Stimulated activated naive CD4-positive, alpha-beta T cell (primary cell): Measurements from ENCODE around the gene NMRK2.
"Not testable (repeated sequence)": the region's sequence is repeated elsewhere in the genome, so short reads cannot be mapped to it uniquely, and the experiment has no call there.

Experiments
- DNase-seq, 6 experiments: peaks; one replicate each; lab custom pipeline; 2025; lab: John Stamatoyannopoulos, UW

The NMRK2 gene

DNA sequence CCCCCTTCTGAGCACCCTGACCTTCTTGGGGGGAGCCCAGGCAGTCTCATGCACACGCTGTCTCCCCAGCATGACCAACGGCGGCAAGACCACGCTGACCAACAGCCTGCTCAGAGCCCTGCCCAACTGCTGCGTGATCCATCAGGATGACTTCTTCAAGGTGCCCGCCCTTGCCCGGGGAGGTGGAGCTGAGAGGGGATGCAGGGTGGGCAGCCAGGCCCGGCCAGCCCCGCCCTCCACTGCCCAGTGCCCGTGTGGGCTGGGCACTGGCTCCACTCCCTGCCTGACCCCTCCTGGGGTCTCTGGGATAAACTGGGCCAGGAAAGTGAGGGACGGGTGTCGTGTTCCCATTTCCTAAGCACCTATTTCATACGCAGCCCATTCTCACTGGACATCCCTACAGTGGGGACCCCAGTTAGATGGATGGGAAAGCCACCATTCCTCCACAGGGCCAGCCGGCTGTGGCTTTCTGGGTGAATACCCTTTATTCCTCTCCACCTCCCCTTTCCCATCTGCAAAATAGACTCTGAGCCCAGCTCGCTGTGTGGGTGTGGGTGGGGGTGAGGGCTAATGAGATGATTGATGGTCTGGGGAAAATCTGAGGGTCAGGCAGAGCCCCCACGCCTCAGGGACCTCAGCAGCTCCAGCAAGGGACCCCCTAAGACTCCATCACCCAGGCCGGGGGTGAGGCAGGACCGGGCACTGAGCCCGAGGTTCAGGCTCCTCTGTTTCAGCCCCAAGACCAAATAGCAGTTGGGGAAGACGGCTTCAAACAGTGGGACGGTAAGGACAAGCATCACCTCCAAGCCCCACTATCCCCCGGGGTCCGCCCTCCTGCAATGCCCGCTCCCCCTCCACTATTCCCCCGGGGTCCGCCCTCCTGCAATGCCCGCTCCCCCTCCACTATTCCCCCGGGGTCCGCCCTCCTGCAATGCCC is 3.9 kb downstream of the NMRK2 start:
- DNase-seq = no peak

DNA sequence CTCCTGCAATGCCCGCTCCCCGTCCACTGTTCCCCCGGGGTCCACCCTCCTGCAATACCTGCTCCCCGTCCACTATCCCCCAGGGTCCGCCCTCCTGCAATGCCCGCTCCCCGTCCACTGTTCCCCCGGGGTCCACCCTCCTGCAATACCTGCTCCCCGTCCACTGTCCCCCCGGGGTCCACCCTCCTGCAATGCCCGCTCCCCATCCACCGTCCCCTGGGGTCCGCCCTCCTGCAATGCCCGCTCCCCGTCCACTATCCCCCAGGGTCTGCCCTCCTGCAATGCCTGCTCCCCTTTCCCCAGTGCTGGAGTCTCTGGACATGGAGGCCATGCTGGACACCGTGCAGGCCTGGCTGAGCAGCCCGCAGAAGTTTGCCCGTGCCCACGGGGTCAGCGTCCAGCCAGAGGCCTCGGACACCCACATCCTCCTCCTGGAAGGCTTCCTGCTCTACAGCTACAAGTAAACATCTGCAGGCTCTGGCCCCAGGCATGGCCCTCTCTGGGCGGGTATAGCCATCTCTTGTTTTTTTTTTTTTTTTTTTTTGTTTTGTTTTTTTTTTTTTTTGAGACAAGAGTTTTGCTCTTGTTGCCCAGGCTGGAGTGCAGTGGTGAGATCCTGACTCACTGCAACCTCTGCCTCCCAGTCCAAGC is 5.6 kb downstream of the NMRK2 start:
- DNase-seq = not testable (repeated sequence)

DNA sequence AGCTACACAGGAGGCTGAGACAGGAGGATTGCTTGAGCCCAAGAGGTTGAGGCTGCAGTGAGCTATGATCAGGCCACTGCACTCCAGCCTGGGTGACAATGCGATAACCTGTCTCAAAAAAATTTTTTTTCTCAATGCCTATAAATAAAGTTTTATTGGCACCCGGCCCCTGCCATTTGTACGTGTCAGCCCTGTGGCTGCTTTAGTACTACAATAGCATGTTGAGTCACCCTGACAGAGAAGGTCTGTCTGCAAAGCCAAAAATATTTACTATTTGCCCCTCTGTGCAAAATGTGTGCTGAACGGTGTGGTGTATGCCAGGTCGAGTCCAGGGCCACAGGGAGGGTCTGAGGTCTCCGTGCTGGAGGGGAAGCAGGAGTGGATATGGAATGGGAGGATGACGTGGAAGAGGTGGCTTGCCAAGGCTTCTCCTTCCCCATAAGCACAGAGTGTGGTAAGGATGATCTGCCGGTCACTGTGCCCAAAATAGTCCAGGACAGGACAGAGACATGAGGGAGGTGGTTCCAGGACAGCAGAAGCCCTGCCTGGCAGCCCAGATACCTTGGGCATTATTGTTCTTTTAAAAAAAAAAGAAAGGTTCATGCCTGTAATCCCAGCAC is 10.0 kb downstream of the NMRK2 start:
- DNase-seq = no peak

DNA sequence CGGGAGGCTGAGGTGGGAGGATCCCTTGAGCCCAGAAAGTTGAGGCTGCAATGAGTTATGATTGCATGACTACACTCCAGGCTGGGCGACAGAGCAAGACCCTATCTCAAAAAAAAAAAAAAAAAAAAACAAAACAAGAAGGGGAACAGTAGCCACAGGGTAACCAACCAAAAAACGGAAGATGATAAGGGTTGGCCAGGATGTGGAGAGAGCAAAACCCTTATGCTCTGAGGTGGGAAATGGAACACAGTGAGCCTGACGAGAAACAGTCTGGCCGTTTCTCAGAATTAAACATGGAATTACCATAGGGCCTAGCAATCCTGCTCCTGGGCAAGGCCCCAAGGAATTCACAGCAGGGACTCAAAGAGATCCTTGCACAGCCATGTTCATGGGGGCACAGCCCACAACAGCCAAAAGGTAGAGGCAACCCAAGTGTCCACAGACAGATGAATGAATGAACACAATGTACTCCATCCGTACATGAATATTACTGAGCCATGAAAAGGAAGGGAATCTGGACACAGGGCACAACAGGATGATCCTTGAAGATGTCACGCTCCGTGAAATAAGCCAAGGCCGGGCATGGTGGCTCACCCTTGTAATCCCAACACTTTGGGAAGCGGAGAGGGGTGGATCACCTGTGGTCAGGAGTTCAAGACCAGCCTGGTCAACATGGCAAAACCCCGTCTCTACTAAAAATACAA is 11.3 kb downstream of the NMRK2 start:
- DNase-seq = no peak

DNA sequence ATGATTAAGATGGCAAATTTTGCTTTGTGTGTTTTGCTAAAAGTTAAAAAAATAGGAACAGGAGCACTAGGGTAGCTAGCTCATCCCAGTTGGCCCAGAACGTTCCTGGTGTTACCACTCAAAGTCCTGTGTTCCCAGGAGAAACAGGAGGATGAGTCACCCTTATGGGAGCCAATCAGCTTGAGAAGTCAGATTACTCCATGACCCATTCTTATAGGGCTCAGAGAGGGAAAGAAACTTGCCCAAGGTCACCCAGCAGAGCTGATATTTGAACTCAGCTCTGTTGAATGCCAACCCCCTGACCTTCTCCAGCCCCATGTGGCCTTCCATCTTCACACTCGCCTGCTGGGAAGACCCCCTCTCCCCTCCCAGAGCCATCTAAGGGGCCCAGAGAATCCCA is 13.0 kb downstream of the NMRK2 start:
- no peak for DNase-seq

DNA sequence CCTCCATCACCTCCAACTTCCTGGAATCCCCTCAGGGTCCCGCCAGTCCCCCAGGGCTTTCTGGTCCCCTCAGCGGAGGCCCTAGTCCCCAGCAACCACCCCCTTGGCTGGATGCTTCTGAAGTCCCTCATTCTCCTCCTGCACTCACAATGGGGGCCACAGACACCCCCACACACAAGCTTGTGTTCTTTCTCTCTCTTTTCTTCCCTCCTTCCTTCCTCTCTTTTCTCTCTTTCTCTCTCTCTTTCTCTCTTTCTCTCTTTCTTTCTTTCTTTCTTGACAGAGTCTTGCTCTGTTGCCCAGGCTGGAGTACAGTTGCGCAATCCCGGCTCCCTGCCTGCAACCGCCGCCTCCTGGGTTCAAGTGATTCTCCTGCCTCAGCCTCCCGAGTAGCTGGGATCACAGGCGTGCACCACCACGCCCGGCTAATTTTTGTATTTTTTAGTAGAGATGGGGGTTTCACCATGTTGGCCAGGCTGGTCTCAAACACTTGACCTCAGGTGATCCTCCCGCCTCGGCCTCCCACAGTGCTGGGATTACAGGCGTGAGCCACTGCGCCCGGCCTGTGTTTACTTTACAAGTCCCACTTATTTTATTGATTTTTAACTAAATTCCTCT is 14.6 kb downstream of the NMRK2 start:
- DNase-seq = not testable (repeated sequence)

DNA sequence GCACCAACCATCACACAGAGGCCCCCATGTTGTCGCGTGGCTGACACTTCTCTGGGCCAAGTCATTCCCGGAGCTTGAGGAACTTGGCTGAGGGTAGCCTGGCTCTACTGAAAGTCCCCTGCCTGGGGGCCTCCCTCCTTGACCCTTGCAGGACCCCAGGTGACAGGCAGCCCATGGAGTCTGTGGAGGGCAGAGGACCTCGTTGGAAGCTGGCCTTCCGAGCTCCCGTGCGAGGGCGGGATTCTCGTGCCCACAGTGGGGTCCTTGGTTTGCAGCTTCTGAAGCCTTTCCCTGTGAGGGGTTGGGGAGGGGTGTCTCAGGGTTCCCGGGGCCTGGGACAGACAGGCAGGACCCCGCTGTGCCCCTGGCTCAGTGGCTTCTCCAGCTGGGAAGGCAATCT is 16.4 kb downstream of the NMRK2 start:
- no peak for DNase-seq

DNA sequence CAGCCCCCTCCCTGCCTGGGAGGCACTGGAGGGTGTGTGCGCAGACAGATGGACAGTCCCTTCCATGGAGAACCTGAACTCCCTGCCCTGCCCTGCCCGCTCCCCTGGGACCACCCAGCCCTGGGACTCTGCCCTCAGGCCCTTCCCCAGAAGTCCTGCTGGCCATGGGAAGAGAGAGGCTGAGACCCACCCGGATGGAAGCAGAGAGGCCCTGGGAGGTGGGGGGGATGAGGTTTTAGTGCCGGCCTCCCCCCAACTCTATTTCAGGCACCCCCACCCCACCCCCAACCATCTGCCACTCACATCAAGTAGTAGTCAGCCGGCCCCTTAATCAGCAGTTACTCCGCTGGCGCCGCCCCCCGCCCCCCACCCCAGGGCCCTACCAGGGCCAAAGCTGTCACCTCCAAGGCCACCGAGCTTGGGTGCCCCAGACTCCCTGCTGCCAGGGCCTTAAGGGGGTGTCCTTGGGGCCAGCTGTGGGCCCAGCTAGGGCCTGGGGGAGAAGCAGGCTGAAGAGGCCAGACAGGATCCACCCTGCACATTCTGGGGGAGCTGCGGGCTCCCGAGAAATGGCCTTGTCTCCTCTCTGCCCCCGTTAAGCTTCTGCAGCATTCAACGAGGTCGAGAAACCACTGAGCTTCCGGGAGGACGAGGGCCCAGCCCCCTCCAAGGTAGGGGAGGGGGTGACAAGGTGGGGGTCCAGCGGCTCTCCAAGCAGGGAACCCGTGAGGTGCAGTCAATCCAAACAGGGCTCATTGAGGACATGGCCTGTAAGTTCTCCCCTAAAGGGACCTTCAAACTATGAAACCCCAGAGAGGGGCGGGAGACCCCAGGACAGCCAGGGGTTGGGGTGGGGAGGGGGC is 17.4 kb downstream of the NMRK2 start:
- no peak for DNase-seq

DNA sequence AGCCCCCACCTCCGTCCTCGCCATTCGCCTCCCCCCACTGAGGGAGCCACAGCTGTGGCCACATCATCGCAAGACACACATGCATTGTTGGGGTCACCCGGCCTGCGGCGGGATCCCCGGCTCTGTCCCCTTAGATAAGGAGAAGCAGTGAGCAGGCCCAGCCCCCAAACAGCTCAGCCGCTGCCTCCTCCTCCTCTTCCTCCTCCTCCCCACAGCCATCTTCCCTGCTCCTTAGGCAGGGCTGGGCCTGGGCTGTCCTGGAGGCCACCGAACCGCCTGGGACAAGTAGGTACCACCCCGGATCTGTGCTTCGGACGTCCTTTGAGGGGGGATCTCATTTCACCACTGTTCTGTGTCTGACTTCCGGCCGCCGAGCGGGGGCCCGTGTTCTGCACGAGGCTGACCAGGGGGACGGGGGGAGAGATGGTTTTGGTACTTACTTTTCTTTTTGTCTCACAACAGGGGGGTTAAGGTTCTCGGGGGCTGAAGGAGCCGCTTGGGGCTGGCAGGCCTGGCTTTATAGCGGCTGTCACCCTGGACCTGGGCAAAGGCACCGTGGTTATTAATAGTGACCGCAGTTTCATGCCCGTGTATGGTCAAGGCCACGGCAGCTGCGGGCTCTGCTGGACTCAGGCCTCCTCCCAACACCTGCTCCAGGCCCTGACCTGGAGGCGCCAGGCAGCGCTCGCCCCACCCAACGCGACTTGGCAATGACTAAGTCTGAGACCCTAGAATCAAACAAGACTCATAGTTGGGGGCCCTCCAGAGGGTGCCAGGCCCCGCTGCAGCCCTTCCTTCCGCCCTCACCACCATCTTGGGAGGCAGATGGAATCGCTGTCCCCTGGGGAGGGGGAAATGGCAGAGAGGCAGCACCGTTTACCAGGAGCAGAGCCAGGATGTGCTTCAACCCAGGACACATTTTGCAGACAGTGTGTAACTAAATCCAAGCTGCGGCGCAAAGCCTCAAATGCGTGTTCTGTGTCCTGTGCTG is 18.3 kb downstream of the NMRK2 start:
- no peak for DNase-seq

DNA sequence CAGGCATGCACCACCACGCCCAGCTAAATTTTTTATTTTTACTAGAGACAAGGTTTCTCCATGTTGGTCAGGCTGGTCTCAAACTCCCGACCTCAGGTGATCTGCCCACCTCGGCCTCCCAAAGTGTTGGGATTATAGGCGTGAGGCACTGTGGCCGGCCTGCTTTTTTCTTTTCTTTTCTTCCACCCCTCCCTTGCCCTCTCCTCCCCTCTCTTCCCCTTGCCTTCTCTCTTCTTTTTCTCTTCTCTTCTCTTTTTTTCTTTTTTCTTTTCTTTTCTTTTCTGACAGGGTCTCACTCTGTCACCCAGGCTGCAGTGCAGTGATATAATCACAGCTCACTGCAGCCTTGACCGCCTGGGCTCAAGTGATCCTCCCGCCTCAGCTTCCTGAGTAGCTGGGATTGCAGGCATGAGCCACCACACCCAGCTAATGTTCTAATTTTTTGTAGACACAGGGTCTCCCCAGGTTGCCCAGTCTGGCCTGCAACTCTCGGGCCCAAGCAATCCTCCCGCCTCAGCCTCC is 19.9 kb downstream of the NMRK2 start:
- not testable (repeated sequence) for DNase-seq

DNA sequence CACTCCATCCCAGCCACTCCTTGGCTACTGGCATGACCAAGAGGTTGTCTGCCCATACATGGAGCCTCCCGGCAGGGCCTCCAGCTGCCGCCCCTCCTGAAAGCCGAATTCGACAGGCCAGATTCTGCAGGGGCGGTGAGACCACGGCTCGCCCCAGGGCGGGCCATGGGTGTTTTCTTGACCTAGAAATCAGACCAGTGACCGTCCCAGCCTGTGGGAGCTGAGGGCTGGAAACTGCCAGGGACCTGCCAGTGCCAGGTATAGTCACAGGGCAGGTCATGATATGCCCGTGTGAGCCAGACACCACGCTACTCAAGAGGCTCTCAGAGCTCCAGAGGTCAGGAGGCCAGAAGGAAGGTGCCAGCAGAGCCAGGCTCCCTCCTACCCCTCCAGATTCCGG is 21.2 kb downstream of the NMRK2 start:
- DNase-seq = no peak

DNA sequence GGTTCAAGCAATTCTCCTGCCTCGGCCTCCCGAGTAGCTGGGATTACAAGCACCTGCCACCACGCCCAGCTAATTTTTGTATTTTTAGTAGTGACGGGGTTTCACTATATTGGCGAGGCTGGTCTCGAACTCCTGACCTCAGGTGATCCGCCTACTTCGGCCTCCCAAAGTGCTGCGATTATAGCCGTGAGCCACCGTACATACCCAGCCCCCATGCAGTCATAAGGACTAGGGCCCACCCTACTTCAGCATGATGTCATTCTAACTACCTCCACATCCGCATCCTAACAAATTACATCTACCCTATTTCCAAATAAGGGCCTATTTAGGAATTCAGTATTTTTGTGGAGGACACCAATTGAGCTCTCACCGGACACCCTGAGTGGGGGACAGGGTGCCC is 22.4 kb downstream of the NMRK2 start:
- DNase-seq = not testable (repeated sequence)

DNA sequence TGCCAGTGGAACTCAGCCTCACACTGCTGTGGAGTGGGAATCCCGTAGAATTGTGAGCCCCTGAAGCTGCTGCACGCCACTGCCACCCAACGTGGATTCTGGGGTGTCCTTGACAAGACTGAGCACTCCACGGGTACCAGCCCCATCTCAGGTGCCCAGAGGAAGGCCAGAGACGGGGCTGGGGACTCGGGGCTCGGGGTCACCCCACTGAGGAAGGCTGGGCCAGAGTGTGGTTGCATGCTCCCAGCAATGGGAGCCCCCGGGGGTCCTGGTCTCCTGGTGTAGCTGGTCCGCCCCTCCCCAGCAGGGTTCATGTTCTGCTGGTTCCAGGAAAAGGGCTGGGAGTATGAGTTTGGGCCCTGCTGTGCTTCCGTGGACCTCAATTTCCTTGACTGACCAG is 22.8 kb downstream of the NMRK2 start:
- DNase-seq = no peak

DNA sequence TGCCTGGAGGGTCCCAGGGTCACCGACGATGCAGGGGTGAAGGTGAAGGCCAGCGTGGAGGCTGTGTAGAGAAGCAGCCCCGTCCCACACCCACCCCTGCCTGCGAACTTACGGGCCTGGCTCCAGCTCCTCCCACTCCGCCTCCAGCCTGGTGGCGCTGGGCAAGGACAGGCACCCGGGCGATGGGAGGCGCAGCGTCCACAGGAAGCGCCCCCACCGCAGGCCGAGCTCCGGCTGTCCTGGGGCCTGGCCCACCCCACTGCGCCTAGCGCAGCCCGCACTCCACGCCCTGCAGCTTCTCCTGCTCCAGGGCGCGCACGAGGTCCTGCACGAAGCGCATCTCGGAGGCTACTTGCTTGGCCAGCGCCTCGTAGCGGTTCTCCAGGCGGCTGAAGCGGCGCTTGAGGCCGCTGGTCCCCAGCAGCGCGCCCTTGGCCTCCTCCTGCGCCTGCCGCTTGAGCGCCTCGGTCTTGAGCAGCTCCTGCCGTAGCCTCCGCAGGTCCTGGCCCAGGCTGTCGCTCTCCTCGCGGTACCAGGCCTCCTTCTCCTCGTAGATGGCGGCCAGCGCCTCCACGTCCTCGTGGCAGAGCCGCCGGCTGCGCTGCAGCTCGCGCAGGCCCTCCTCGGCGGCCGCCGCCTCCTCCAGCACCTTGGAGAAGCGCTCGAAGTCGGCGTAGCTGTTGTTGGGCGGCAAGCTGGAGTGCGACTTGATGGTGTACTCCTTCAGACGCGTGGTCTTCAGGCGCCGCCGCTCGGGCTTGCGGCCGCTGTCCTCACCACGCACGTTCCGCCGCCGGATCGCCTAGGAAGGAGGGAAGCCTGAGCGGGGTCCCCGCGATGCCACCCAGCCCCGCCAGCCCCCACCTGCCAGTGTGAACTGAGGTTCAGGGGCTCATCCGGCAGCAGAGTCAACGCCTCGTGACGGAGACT is 26.2 kb downstream of the NMRK2 start:
- no peak for DNase-seq

DNA sequence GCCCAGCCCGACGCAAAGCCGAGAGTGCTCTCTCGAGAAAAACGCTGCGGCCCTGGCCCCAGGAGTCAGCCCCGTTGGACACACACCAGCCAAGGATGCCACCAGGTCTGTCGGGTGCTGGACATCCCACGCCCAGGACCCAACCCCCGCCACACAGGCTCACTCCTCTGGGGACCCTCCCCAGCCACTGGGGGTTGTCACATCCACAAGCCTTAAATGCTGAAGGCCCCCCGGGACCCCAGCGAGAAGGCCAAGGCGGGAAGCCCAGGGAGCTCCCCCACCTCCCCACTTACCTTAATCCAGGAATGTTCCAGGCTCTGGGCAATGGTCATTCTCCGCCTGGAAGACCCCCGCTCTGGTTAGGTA is 26.9 kb downstream of the NMRK2 start:
- no peak for DNase-seq

DNA sequence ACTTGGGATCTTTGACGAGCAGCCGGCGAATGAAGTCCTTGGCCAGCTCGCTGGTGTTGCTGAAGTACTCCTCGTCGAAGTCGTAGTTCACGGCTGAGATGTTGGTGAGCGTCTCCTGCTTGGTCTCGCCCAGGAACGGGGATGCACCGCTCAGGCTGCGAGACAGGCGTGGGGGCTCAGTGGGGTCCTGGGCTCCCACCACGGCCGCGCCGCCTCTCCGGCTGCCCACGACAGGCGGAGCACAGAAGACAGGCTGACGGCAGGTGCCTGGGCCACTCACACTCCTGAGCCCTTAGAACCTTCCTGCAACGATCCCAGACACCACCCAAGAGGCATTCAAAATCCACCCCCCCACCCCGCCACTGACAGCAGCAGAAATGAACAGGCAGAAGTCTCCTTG is 28.1 kb downstream of the NMRK2 start:
- DNase-seq = no peak

DNA sequence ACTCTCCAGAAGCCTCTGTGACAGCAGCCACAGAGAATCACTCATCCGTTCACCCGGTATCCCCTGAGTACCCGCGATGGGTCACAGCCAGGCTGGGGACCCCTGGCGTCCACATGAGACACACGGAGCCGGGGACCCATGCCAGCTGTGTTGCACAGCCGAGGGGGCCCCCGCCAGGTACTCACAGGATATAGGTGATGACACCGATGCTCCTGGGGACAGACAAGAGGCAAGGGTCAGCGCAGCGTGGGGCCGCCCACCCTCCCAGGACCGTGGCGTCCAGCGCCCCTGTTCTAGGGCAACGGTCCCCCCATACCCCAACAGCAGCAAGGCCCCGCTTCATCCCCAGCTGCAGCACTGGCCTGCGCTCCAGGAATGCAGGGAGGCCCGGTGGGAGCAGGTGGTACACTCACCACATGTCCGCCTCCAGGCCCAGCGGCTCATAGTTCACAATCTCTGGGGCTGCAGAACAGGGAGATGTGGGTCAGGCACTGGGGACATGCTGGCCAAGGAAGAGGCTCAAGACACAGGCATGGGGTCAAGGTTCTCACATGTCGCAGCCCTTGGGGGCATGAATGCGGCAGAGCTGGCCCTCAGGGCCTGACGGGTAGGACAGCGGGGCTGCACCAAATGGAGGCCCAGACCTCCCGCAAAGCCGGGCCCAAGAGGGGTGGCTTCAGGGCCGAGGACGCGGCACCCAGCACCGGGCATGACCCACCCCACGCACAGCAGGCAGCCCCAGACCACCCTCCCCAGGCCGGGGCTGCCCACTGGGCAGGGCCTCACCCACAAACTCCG is 30.8 kb downstream of the NMRK2 start:
- DNase-seq = no peak
